NCI-H526 treated with DMSO at 0.1 percent for 48 hours (cell line): ENCODE data around the gene ZNF618.

Experiments used
- DNase-seq: peaks from one replicate; lab custom pipeline; 2025; lab: John Stamatoyannopoulos, UW

ZNF618 gene

DNA sequence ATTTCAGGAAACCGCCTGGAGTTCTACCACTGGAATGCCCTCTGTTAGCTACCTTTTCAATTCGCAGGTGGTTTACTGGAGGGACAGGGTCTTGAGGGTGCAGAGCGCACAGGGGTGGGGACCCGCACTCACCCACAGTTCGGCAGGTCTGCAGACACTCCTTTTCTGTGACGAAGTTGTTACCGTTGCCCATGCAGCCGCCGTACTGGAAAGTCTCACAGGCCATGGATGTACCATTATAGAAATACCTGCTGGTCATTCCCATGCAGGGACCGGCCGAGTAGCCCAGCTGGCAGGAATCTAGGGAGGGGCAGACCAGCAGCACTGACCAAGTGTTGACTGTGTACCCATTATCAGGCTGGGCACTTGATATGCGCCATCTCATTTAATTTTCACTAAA, 185.2 kb downstream of the ZNF618 start:
- DNase-seq, result no peak

DNA sequence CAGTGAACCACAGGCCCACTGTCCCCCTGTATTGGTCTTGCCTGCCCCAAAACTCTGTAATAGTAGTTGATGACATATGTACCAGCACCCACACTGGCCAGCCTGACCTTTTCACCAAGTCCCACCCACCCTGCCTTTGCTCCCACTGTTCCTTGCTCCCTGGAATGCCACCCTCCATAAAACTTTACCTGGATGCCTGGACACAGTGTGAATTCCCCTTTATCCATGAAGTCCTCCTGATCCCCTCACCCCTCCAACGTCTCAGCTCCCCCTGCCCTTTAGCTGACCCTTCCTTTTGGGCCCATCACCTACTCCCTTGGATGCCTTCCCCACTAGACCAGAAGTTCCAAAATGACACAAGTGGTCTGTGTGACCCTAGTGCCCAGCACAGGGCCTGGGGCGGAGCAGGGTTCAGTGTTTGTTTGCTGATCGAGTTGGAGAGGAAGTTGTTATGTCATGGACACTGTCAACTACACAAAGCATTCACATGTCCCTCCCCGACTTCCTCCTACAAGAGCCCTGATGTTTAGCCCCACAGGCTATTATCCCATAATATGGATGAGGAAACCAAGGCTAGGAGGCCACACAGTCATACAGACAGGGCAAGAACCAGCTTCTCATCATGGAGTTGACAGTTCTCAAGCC, 185.8 kb downstream of the ZNF618 start:
- no peak for DNase-seq

DNA sequence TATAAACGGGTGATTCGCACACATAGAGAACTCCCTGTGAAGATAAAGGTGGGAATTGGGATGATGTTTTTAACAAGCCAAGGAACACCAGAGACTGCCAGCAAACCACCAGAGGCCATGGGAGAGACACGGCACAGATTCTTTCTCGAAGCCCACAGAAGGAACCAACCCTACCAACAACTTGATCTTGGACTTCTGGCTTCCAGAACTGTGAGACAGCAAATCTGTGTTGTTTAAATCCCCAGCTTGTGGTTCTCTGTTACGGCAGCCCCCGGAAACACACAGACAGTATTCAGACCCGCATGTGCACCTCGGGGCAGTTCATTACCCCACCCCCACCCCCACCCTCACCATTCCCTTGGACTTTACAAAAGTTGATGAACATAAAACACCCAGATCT, 189.2 kb downstream of the ZNF618 start:
- DNase-seq, result no peak

DNA sequence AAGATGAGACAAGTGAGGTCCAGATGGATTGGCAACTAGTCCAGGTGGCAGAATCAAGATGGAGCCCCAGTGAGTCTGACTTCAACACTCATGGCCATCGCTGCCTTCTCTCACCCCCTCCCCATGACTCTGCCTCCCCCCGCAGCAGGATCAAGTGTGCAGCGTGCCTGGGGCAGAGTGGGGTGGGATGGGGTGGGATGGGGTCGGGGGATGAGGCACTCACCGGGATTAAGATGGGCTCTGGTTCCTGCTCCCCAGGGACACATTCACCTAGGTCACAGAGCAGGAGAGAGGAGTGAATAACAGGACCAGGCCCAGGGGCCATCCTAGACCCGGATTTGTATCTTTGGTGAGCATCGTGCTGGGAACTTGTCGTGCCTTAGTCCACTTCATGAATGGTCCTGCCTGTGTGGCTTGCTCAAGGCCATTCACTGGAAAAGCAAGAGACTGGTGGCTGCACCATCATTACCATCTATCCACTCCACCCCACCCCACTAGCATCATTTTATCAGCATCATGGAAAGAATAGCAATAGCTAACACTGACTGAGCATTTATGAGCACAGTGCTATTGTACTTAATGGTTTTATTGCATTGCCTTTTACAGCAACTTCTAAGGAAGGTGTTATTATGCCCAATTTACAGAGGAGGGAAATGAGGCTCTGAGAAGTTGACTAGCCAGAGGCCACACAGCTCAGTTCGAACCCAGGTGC, 193.5 kb downstream of the ZNF618 start:
- no peak for DNase-seq

DNA sequence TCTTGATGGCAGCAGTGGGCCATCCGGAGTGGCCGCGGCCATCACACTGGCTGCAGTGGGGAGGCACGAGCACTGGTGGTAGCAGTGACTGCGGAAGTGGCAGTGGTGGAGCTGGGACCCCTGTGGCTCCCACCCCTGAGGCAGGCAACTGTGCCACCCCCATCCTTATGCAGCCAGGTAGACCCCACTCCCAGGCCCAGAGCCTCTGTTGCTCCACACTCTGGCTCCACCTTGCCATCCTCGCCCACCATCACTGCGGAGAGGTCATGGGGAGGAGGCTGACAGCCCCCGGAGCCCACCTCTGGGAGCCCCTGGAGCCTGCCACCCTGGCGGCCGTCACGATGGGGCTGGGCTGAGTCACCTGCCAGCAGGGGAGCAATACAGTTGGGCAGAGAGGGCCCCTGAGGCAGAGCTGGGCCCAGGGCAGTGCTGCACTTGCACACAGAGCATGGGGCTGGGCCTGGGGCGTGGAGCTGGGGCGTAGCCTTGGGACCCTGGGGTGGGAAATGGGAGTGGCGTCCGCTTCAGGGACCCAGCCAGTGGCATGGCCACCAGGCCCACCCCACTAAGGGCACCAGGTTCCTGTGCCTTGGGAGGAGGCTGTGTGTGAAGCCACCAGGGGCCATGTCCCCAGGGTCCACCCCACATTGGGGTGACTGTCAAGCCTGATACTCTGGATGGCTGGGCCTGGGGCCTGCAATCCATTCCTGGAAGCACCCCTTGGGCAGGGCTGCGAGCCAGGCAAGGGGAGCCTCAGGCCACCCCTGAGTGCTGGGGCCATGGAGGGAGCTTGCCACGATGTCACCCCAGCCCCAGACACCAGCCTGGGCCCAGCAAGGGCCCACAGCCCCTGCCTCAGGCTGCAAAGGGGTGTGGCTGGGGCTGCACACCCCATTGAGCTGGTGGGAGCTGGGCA, 194.3 kb downstream of the ZNF618 start:
- no peak for DNase-seq

DNA sequence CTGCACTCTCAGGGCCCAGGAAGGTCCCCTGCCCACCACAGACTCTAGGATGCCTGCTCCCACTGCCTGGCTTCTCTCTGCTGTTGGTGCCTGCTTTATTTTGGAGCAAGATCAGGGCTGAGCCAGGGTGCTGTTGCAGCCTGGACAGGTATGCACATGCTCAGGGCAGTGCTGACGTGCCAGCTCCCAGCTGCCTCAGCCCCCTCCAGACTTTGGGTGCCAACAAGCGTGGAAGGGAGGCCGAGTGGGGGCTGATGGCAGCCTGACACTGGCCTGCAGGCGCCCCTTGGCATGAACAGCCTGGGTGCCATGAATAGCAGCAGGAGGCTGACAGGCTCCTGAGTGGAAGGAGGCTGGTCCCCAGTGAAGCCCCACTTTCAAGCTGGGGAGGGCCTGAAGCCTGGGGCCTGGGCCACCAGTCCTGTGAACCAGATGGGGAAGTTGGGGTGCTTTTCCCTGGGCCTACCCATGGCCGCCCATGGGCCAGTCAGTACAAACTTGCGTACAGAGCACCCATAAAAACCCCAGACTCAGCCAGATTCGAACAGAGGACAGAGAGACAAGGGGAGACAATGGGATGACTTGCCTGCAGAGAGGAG, 195.2 kb downstream of the ZNF618 start:
- no peak for DNase-seq

DNA sequence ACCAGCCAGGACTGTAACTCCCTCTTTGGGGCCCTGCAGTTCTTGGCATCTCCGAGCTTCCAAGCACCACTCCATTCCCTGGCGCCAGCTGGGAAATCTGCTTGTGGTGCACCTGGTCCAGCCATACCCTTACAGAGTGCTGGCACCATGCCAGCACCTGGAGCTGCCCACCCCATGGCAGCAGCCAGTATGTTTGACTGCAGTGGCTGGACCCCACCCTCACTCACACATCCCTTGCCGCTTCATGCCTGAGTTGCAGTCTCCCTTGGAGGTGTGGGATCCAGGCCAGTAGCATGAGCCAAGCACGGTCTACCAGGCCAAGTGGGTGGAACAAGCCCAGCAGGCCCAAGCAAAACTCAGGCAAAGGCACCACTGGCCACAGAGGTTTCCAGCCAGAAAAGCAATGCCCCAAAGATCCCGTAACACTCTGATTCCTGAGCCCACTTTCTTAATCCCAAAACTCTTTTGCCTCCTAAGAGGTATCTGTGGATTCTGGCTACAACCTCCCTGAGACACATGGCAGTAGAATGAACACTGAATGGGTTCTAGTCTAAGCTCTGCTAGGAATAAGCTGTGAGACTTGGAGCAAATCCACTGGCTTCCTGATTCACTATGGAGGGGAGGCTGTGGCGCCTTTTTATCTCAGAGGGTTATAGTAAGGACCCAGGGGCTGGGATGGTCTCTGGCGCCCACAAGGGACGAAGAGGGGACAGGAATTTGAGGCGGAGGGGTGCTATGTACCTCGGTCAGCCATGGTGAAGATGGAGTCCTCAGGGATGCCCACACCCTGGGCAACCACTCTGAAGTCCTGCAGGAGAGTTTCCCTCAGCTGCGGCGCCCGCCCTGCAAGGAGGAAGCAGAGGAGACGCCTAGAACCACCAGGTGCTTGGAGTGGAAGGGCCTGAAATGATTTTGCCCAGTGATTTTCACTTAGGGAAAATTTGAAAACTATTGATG, 196.4 kb downstream of the ZNF618 start:
- no peak for DNase-seq

DNA sequence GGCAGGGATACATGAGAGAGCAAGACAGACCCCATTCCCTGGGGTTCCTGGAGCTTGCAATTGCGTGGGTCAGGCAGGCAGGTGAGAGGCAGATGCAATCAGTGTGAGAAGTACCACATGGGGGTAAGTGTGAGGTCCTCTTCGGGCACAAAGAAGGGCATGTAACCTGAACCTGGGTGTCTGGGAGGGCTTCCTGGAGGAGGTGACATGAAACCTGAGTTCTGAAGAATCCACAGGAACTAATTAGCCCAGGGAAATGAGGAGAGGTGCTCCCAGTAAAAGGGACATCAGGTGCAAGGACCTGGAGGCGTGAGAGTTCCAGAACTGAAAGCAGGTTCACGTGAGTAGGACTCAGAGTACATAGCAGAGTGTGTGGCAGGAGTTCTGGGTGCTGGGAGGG, 199.5 kb downstream of the ZNF618 start:
- no peak for DNase-seq

DNA sequence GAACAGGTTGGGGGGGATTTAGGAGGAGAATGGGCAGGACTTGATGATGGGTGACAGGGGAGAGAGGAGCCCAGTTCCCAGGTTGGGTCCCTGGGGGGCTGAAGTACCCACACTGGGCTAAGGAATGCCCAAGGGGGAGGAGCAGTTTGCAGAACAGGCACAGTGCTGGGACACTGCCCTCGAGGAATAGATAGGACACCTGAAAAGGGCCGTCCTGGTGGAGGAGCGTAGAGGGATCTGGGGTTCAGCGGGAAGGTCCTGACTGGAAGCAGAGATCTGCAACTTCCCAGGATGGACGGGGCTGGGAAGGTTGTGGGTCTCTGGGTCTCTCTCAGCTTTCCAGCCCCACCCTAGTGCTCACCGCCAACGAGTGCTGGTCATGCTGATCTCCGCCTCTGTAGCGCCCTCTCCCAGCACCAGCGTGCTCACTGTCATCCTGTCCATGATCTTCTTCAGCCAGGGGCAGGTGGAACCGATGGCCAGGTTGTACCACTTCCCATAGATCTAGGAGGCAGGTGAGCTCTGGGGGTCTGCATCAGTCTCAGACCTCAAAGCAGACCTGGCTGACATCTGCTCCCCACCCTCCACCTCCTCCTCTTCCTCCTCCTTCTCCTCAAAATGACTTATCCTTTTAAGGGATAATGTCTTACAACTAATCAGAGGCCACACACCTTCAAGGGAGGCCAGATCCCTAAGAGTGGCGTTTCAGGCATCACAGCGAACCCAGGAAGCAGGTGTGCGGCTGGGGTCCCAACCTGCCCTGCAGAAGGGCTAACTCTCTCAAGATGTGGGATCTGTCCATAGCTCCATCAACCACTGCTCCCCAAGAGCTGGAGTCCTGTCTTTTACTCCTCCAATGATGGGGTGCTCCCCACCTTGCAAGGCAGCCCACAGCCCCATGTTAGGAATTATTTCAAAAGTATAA, 200.4 kb downstream of the ZNF618 start:
- no peak for DNase-seq

DNA sequence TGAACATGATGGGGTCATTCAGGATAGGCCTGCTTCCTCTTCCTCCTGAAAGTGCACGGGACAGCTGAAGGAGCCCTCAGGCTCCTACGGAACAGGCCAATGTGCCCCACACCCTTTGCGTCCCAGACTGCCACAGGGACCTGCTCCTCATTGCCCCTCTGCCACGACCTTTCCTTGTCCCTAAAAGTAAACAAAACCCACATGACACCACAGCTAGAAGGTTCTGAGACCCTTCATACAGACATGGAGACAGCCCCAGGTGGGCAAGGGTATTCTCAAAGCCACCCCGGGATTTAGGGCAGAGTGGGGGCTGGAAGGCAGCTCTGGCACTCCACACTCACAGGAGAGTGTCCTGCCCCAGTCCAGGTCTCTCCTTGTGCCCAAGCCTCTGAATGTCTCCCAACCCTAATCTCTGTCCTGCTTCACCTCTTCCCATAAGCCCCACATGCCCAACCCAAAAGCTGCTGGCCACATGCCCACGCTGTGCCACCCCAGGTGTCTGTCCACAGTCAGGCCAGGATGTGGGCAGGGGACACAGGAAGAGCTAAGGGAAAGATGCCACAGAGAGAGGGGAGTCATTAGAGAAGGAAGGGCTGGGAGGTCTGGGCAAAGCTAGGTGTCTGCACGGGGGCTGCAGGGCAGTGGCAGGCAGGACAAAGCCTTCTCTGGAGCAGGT, 201.2 kb downstream of the ZNF618 start:
- DNase-seq, result no peak

DNA sequence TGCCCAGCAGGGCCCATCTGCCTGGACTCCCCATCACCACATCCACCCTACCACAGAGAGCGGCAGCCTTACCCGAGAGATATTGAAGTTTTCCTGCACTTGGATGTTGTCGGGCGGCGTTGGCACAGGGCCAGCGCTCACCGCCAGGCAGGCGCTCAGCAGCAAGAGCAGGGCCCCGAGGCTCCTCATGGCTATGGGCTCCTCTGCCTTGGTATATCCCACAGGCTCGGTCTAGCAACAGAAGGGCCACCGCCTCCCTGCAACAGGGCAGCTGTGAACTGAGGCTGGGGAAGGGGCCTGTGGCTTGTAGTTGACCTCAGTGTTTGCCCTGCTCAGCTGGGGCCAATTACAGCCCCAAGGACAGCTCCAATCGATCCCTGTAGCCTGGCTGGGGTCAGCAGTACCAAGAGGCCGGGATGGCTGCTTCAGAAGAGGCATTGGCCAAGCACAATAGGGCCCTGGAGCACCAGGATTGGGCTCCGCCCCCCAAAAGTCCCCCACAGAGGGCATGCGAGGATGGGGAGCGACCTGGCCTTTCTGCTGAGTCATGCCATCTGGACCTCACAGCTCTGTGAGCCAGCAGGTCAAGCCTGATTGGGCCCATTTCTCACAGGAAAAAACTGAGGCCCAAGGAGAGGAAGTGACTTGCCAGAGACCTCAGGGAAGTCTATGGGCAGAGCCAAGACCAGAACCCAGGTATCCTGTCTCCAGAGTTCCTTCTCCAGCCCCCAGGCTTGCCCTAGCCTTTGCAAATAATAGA, 202.1 kb downstream of the ZNF618 start, which contains the start of gene AMBP:
TSS of gene AMBP (minus strand) at position 280 of the 760 bp plus-strand sequence. CDS start at position 189, 91 bp downstream.
- no peak for DNase-seq

DNA sequence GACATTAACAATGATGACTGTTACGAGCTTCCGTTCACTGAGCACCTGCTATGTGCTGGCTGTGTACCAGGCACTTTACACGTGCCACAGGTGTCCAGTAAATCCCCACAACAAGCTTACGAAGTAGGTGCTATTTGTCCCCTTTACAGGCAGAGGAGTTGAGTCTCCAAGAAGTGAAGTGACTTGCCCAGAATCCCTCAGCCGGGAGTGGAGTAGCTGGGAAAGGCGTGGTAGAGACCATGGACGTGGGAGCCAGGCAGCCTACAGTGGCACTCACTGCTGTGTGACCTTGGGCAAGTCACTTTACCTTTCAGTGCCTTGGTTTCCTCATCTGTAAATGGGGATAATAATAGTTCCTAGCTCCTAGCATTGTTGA, 202.7 kb downstream of the ZNF618 start:
- DNase-seq, result no peak

DNA sequence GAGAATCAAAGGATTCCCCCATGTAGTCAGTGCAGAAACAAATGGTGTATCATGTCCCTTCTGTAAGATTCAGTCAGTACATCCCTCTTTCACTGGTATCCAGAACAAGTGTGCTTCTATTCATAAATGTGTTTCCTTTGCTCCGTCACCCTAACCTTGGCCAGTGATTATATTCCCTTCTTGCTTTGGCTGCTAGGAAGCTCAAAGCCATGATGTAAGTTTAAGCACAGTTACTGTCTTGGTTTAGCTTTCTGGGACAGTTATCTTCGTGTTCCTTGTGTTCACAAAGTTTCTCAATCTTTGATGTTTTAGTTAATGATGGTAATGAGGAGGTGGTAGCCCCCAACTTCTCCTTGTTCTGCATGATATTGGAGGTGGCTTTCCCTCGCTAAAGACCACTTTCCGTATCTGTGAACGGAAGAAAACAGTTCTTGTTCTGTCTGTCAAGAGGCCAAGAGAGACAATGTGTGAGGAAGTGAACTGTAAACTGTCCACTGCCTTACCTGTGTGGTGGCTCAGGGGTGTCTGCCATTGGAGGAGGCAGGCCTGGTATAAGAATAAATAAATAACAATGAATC, 204.2 kb downstream of the ZNF618 start:
- no peak for DNase-seq

DNA sequence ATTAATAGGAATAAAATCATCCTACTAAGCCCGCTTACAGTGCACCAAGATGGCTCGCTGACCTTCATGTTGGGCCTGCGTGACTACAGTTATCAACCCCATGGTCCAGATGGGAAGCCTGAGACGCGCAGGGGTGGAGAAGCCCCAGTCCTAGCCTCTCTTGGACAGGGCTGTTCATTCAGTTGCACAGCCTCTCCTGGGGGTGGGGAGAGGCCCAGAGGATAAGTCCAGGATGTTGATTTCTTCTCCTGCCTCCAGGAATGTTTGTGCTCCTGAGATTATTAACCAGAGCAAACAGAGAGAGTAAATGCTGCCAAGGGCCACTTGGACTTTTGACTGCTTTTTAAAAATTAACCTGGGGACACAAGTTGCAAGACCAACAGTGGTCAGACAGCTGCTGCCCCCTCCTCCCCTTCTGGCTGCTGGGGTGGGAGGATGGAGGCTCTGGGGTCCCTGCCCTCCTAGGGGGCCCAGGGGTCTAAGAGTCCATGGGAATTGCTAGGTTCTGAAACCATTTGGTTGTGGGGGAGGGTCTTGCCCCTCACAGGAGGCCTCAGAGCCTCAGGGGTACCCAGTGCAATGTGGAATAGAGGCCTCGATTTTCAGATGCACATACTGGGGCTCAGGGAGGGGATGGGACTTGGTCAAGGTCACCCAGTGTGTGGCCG, 204.8 kb downstream of the ZNF618 start:
- DNase-seq, result no peak

DNA sequence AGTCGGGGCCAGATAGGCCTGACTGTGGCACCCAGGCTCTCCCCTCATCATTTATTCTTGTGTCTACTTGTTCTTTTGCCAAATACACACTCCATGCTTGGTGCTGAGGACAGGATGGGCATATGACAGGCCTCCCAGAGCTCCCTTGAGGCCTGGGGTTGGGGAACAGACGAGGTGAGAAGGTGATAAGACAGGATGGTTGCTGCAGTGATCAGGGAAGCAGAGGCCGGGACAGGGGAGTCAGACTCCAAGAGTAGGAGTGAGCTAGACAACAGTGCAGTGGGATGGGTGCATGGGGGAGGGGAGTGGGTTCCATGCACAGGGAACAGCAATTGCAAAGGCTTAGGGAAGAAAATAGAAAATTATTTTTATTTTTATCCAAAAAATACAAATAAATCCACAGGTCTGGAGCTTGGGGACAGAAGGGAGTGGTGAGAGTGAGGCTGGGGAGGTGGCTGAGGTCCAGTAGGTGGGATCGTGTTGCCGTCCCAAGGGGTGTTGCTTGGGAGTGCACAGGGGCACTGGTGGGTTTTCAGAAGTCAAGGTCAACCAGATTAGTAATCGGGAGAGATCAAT, 205.4 kb downstream of the ZNF618 start:
- DNase-seq, result no peak

DNA sequence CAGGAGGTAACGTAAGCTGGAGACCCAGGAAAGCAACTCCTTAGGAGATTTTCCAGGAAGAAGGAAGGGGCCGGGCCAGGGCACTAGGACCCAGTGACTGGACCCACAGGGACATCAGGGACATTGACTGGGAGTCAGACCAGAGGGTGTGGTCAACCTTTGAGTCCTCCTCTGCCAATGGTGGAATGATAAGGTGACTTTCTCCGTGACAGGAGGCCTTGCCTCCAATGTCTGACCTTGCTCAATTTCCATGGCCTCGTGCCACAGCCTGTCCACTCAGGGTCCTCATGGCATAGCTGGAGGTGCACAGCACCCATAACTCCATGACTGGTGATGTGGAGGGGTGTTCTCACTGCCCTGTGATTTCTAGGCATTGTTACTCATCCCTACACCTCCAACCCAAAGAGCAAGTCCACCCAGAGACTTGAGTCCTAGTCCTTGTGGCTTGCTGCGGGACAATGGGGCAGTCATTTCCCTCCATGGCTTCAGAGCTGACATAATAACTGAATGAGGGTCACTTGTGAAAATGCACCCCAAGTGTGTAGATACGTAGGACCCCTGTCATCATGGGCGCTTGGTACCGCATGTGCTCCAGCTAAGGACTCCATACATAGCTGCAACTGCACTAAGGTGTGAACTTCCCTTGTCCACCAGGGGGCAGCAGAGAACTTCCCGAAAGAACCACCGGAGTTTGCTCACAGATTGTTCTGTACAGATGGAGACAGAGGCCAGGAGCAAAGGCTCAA, 206.1 kb downstream of the ZNF618 start:
- DNase-seq, result peak; percentile 54
